Measurements from ENCODE around the gene CRYAA. TPM values are rescaled to one million over a fixed set of nuclear protein-coding genes. Genes with fewer than 3 reads are reported as not detected.
"Not testable (repeated sequence)": the region's sequence is repeated elsewhere in the genome, so short reads cannot be mapped to it uniquely, and the experiment has no call there.

Gene CRYAA
- total RNA-seq, 1 experiment from 2014 or later: not detected

DNA sequence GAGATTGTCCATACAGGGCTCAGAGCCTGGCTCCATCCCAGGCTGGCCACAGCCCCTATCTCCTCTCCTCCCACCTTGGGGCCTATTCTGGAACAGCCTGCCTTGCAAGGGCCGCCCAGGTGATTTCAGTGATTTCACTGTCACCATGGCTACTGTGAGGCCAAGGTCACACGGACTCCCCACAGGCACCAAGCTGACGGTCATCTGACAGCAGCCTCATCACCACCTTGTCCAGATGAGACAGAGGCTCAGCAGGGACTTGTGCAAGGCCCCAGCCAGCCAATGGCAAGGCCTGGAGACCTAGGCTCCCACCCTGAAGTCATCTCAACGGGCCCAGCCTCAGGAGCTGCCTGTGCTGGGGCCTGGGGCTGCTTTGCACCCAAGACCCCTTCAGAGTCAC is 6.2 kb downstream of the CRYAA start:
- H3K23ac ChIP-seq (ENCODE audit: insufficient read length, low read depth, low read length); H3K27ac Mint-ChIP-seq; H3K36me3 Mint-ChIP-seq (ENCODE audit: insufficient read depth in 1 of 3, low read depth in 3 of 3); H2BK20ac ChIP-seq (ENCODE audit: low read depth, low read length, poor library complexity, severe bottlenecking); H3K79me2 ChIP-seq (ENCODE audit: insufficient read depth, low read length); H4K20me1 ChIP-seq (ENCODE audit: control insufficient read depth, insufficient read depth, insufficient read length); H3K9ac ChIP-seq (ENCODE audit: extremely low read depth, insufficient read length, low read length); H2AK5ac ChIP-seq (ENCODE audit: insufficient read length, low read length); H3K27me3 Mint-ChIP-seq (ENCODE audit: low read depth); H3K9me3 Mint-ChIP-seq; H2BK12ac ChIP-seq (ENCODE audit: insufficient read length, low read depth, low read length); H3K14ac ChIP-seq (ENCODE audit: insufficient read depth, low read length); H3K4me2 ChIP-seq (ENCODE audit: insufficient read depth, insufficient read length, low read length); H3K27ac ChIP-seq (ENCODE audit: insufficient read length, low read depth, low read length); H3K4me3 Mint-ChIP-seq; DNase-seq; H4K5ac ChIP-seq (ENCODE audit: insufficient read length, low read depth, low read length); H3K79me1 ChIP-seq (ENCODE audit: insufficient read depth, low read depth, low read length, poor library complexity, severe bottlenecking); H3K4ac ChIP-seq (ENCODE audit: low read depth, low read length); H3K27me3 ChIP-seq (ENCODE audit: insufficient read depth, low read length); H3K4me1 ChIP-seq (ENCODE audit: insufficient read depth, low read length); H4K91ac ChIP-seq (ENCODE audit: insufficient read length, low read depth, low read length); H3T11ph ChIP-seq (ENCODE audit: low read length); H2BK15ac ChIP-seq (ENCODE audit: low read depth, low read length); H3K18ac ChIP-seq (ENCODE audit: insufficient read length, low read depth, low read length); H3K9me3 ChIP-seq (ENCODE audit: control insufficient read depth, low read depth, low read length); H2BK120ac ChIP-seq (ENCODE audit: low read depth, low read length, poor library complexity, severe bottlenecking); H3K23me2 ChIP-seq (ENCODE audit: insufficient read length, low read depth, low read length, poor library complexity, severe bottlenecking); H3K56ac ChIP-seq (ENCODE audit: insufficient read length, low read depth, low read length); H3K4me1 Mint-ChIP-seq; H2BK5ac ChIP-seq (ENCODE audit: insufficient read length, low read length); H4K8ac ChIP-seq (replicated peaks; ENCODE audit: insufficient read length, low read depth, low read length); H2AFZ ChIP-seq (ENCODE audit: low read length): not testable (repeated sequence)
- WGBS (ENCODE audit: extremely low coverage, insufficient read length, low lambda C conversion rate): no CpG with 5 or more reads among the region's 4 CpGs

DNA sequence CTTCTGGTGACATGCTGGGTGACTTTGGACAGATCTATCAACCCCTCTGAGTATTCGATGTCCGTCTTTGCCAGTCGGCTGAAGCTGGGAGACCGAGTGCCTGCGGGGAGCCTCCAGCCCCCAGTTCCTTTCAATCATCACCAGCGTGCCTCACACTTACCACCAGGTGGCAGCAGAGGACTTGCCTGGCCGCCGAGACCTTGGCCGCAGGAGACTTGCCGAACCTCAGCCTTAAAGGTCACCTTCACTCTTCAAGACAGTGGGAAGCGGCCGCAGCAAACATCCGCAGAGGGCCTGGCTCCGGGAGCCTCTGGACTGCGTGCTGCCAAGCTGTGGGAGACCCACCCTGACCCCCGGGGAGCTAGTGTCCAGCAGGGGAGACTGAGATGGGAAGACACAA is 7.8 kb downstream of the CRYAA start:
- not testable (repeated sequence) for H3K79me2 ChIP-seq (ENCODE audit: insufficient read depth, low read length); H2BK12ac ChIP-seq (ENCODE audit: insufficient read length, low read depth, low read length); H3K27ac Mint-ChIP-seq; H4K8ac ChIP-seq (replicated peaks; ENCODE audit: insufficient read length, low read depth, low read length); H3K4ac ChIP-seq (ENCODE audit: low read depth, low read length); H3T11ph ChIP-seq (ENCODE audit: low read length); H3K4me1 Mint-ChIP-seq; H3K23ac ChIP-seq (ENCODE audit: insufficient read length, low read depth, low read length); H3K27me3 Mint-ChIP-seq (ENCODE audit: low read depth); H3K9me3 Mint-ChIP-seq; H3K56ac ChIP-seq (ENCODE audit: insufficient read length, low read depth, low read length); H3K9ac ChIP-seq (ENCODE audit: extremely low read depth, insufficient read length, low read length); H2AK5ac ChIP-seq (ENCODE audit: insufficient read length, low read length); H3K14ac ChIP-seq (ENCODE audit: insufficient read depth, low read length); H3K18ac ChIP-seq (ENCODE audit: insufficient read length, low read depth, low read length); H2BK120ac ChIP-seq (ENCODE audit: low read depth, low read length, poor library complexity, severe bottlenecking); H4K91ac ChIP-seq (ENCODE audit: insufficient read length, low read depth, low read length); H3K4me3 Mint-ChIP-seq; DNase-seq; H3K9me3 ChIP-seq (ENCODE audit: control insufficient read depth, low read depth, low read length); H2BK20ac ChIP-seq (ENCODE audit: low read depth, low read length, poor library complexity, severe bottlenecking); H3K4me2 ChIP-seq (ENCODE audit: insufficient read depth, insufficient read length, low read length); H4K5ac ChIP-seq (ENCODE audit: insufficient read length, low read depth, low read length); H3K27me3 ChIP-seq (ENCODE audit: insufficient read depth, low read length); H2BK15ac ChIP-seq (ENCODE audit: low read depth, low read length); H2BK5ac ChIP-seq (ENCODE audit: insufficient read length, low read length); H3K79me1 ChIP-seq (ENCODE audit: insufficient read depth, low read depth, low read length, poor library complexity, severe bottlenecking); H3K27ac ChIP-seq (ENCODE audit: insufficient read length, low read depth, low read length); H3K36me3 Mint-ChIP-seq (ENCODE audit: insufficient read depth in 1 of 3, low read depth in 3 of 3); H4K20me1 ChIP-seq (ENCODE audit: control insufficient read depth, insufficient read depth, insufficient read length); H3K4me1 ChIP-seq (ENCODE audit: insufficient read depth, low read length); H2AFZ ChIP-seq (ENCODE audit: low read length); H3K23me2 ChIP-seq (ENCODE audit: insufficient read length, low read depth, low read length, poor library complexity, severe bottlenecking)
- no CpG with 5 or more reads among the region's 16 CpGs for WGBS (ENCODE audit: extremely low coverage, insufficient read length, low lambda C conversion rate)
